ENCODE data around the gene KCNIP4.

Gene KCNIP4

GRCh38 chr4:21467551-21467950 is 481.0 kb downstream of the KCNIP4 start:
- DNase-seq (ENCODE audit: low read depth in 2 of 2): no peak

GRCh38 chr4:21457086-21457840 is 491.3 kb downstream of the KCNIP4 start:
- no peak for DNase-seq (ENCODE audit: low read depth in 2 of 2)

- no peak for DNase-seq (ENCODE audit: low read depth in 2 of 2)
These were observed 493.7 kb downstream of the KCNIP4 start for GRCh38 chr4:21454831-21455230.

GRCh38 chr4:21454201-21454600 is 494.4 kb downstream of the KCNIP4 start:
- no peak for DNase-seq (ENCODE audit: low read depth in 2 of 2)

GRCh38 chr4:21452931-21453330 is 495.6 kb downstream of the KCNIP4 start:
- DNase-seq (ENCODE audit: low read depth in 2 of 2): no peak

GRCh38 chr4:21451032-21451431 is 497.5 kb downstream of the KCNIP4 start:
- DNase-seq (ENCODE audit: low read depth in 2 of 2): no peak

- no peak for DNase-seq (ENCODE audit: low read depth in 2 of 2)
These were observed 498.2 kb downstream of the KCNIP4 start for GRCh38 chr4:21450331-21450730.

GRCh38 chr4:21447301-21448054 is 501.1 kb downstream of the KCNIP4 start:
- no peak for DNase-seq (ENCODE audit: low read depth in 2 of 2)

- no peak for DNase-seq (ENCODE audit: low read depth in 2 of 2)
These were observed 528.4 kb downstream of the KCNIP4 start for GRCh38 chr4:21420166-21420565.

- DNase-seq (ENCODE audit: low read depth in 2 of 2): no peak
These were observed 532.8 kb downstream of the KCNIP4 start for GRCh38 chr4:21415728-21416127.

- no peak for DNase-seq (ENCODE audit: low read depth in 2 of 2)
These were observed 534.7 kb downstream of the KCNIP4 start for GRCh38 chr4:21413807-21414370.

- no peak for DNase-seq (ENCODE audit: low read depth in 2 of 2)
These were observed 537.5 kb downstream of the KCNIP4 start for GRCh38 chr4:21411086-21411485.

GRCh38 chr4:21410372-21410771 is 538.2 kb downstream of the KCNIP4 start:
- no peak for DNase-seq (ENCODE audit: low read depth in 2 of 2)

- DNase-seq (ENCODE audit: low read depth in 2 of 2): no peak
These were observed 560.9 kb downstream of the KCNIP4 start for GRCh38 chr4:21387683-21388082.

GRCh38 chr4:21386166-21386780 is 562.3 kb downstream of the KCNIP4 start:
- DNase-seq (ENCODE audit: low read depth in 2 of 2): no peak

- no peak for DNase-seq (ENCODE audit: low read depth in 2 of 2)
These were observed 562.9 kb downstream of the KCNIP4 start for GRCh38 chr4:21385706-21386105.

- DNase-seq (ENCODE audit: low read depth in 2 of 2): no peak
These were observed 564.0 kb downstream of the KCNIP4 start for GRCh38 chr4:21384609-21385008.

GRCh38 chr4:21380861-21381260 is 567.7 kb downstream of the KCNIP4 start:
- no peak for DNase-seq (ENCODE audit: low read depth in 2 of 2)

GRCh38 chr4:21377046-21377445 is 571.5 kb downstream of the KCNIP4 start:
- no peak for DNase-seq (ENCODE audit: low read depth in 2 of 2)

- DNase-seq (ENCODE audit: low read depth in 2 of 2): no peak
These were observed 572.4 kb downstream of the KCNIP4 start for GRCh38 chr4:21376176-21376575.

GRCh38 chr4:21374641-21375368 is 573.8 kb downstream of the KCNIP4 start:
- no peak for DNase-seq (ENCODE audit: low read depth in 2 of 2)

GRCh38 chr4:21367567-21367966 is 581.0 kb downstream of the KCNIP4 start:
- no peak for DNase-seq (ENCODE audit: low read depth in 2 of 2)

All from stimulated activated CD8-positive, alpha-beta memory T cell treated with anti-CD3 and anti-CD28 coated beads, Interleukin-7, amount 100 ng/mL, for 1 hour (primary cell).